Left kidney (tissue), 2 donors: ENCODE results near the gene SOX1. TPM values are rescaled to one million over a fixed set of nuclear protein-coding genes. Genes with fewer than 3 reads are reported as not detected.

Experiments used
- DNase-seq: peaks from one replicate; pipeline ENCODE4 v3.0.0-alpha.2; 2013
- polyA plus RNA-seq: library from polyadenylated mRNA; unstranded; fragments of 120-200 nt; gene quantifications from one replicate; pipeline ENCODE4 v1.2.1, GENCODE V29; 2013; ENCODE audit not compliant: insufficient read length

The SOX1 gene
- polyA plus RNA-seq, 1 donor: not detected

- no peak for DNase-seq
These were observed 8.0 kb upstream of the SOX1 start for GRCh38 chr13:112058941-112059340.

- no peak for DNase-seq
These were observed 7.3 kb upstream of the SOX1 start for GRCh38 chr13:112059457-112060281.

- DNase-seq: no peak
These were observed 6.6 kb upstream of the SOX1 start for GRCh38 chr13:112060282-112060830.

GRCh38 chr13:112060899-112061366 is 6.0 kb upstream of the SOX1 start:
- no peak for DNase-seq

- no peak for DNase-seq
These were observed 5.4 kb upstream of the SOX1 start for GRCh38 chr13:112061367-112062061.

- no peak for DNase-seq
These were observed 4.8 kb upstream of the SOX1 start for GRCh38 chr13:112062072-112062567.

GRCh38 chr13:112062571-112063570 is 4.1 kb upstream of the SOX1 start:
- DNase-seq: no peak

GRCh38 chr13:112063807-112064206 is 3.1 kb upstream of the SOX1 start:
- DNase-seq: no peak

GRCh38 chr13:112064222-112064621 is 2.7 kb upstream of the SOX1 start:
- DNase-seq: no peak

GRCh38 chr13:112065521-112065866 is 1.5 kb upstream of the SOX1 start:
- DNase-seq: no peak

GRCh38 chr13:112065867-112066623 is 904 bp upstream of the SOX1 start:
- no peak for DNase-seq

GRCh38 chr13:112066624-112067004 is 335 bp upstream of the SOX1 start:
- no peak for DNase-seq

- no peak for DNase-seq
These were observed 1.1 kb downstream of the SOX1 start for GRCh38 chr13:112067871-112068539.

- no peak for DNase-seq
These were observed 1.7 kb downstream of the SOX1 start for GRCh38 chr13:112068540-112069060.

GRCh38 chr13:112069061-112069844 is 2.3 kb downstream of the SOX1 start:
- DNase-seq: no peak

- DNase-seq: no peak
These were observed 2.9 kb downstream of the SOX1 start for GRCh38 chr13:112069845-112070251.

GRCh38 chr13:112071102-112071722 is 4.3 kb downstream of the SOX1 start:
- DNase-seq: no peak

- DNase-seq: no peak
These were observed 5.0 kb downstream of the SOX1 start for GRCh38 chr13:112071723-112072533.
